Hematopoietic multipotent progenitor cell treated with erythropoietin and hydrocortisone succinate and interleukin-3 and kit ligand, for 4 days (in vitro differentiated cells): ENCODE measurements around the gene TMEM131.
"Not testable (repeated sequence)": the region's sequence is repeated elsewhere in the genome, so short reads cannot be mapped to it uniquely, and the experiment has no call there.

Source experiments
- DNase-seq: peaks from one replicate; pipeline ENCODE4 v3.0.0-alpha.2; 2015

The TMEM131 gene

DNA sequence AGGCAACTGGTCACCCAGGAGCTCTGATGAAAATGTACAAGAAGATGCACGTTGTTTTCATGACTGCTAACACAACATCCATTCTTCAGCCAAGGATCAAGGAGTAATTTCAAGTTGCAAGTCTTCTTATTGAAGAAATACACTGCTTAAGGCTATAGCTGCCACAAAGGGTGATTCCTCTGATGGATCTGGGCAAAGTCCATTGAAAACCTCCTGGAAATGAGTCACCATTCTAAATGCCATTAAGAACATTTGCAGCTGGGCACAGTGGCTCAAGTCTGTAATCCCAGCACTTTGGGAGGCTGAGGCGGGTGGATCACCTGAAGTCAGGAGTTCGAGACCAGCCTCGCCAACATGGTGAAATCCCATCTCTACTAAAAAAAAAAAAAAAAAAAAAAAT is 142.7 kb downstream of the TMEM131 start:
- not testable (repeated sequence) for DNase-seq

DNA sequence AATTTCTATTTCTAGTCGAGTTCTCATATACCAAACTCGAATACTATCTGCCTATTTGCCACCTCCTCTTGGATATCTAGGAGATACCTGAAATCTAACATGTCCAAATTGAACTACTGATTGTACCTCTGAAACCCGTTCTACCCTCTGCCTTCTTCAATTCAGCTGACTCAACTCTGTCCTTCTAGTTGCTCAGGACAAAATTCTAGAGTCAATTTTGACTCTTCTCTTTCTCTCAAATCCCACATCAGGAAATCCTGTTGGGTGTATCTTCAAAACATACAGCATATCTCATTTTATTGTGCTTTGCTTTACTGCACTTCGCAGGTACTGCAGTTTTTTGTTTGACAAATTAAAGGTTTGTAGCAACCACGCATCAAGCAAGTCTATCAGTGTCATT is 144.6 kb downstream of the TMEM131 start:
- DNase-seq: no peak

DNA sequence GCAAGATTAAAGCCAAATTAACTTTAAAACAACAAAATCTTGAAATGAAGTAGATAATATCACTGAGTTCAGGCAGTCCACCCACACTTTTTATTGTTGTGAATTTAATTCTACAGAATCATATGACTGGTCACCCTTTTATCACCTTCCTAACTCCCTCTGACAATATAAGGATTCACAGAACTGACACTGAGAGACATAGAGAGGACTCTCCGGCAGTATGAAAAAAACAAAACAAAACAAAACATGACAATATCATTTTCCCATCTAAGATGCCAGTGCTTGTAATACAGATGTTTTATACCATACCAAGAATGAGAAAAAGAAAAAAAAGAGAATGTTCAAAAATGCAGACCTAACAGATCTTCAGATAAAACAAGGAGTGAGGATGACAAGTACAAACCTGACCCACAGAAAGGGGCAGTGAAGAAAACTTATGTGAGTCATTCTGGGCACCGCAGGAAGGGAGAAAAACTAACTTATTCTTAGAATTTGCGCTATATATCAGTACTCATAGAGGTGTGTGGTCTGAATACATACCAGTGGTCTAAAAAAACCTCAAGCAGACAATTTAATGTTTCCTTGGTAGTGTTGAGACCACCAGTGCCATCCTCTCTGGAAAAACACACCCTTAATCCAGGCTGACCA is 145.7 kb downstream of the TMEM131 start:
- peak; percentile 56 for DNase-seq

DNA sequence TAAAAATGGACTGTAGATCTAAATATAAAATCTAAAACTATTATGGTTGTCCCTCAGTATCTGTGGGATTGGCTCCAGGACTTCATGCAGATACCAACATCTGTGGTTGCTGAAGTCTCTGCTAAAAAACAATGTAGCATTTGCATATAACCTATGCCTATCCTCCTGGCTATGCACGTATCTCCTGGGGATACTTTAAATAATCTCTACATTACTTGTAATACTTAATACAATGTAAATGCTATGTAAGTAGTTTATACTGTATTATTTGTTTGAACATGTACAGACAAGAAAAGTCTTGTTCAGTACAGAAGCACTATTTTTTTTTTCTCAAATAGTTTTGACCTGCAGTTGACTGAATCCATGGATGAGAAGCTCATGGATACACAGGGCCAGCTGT is 147.4 kb downstream of the TMEM131 start:
- DNase-seq: no peak

DNA sequence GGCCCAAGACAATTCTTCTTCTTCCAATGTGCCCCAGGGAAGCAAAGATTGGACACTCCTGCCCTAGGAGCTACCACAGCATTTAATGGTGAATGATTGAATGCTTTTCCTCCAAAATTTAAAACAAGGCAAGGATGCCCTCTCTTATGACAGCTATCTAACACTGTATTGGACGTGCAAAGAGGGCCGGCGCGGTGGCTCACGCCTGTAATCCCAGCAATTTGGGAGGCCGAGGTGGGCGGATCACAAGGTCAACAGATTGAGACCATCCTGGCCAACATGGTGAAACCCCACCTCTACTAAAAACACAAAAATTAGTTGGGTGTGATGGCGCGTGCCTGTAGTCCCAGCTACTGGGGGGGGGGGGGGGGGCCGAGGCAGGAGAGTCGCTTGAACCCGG is 149.0 kb downstream of the TMEM131 start:
- not testable (repeated sequence) for DNase-seq

DNA sequence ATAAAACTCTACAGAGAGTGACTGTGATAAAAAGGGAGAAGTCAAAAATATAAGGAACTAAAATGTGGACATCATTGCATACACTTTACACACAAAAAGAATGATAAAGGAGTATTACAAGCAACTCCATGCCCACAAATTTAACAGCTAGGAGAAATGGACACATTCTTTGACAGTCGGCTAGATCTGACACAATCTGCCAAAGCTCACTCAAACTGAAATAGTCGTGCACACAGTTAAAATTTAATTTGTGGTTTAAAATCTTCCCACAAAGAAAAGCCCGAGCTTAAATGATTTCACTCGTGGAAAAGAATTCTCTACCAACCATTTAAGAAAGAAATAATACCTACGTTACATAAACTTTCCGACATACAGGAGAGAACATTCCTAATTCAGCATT is 149.9 kb downstream of the TMEM131 start:
- DNase-seq: peak; percentile 29

DNA sequence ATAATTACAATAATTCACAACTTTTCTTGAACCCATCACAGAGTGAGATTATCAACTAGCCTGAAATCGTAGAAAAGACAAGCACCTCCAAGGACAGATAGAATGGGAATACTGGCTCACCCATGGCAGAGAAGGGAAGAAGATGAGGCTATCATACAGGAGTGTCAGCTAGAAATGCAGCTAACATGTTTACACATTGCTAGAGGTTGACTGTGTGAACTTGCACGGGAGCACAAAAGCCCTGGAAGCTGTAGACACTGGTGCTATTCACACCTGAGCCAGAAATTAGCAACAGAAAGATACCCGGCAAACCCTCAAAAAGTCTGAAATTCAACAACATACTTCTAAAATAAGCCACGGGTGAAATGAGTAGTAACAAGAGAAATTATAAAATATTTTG is 150.6 kb downstream of the TMEM131 start:
- DNase-seq: no peak

DNA sequence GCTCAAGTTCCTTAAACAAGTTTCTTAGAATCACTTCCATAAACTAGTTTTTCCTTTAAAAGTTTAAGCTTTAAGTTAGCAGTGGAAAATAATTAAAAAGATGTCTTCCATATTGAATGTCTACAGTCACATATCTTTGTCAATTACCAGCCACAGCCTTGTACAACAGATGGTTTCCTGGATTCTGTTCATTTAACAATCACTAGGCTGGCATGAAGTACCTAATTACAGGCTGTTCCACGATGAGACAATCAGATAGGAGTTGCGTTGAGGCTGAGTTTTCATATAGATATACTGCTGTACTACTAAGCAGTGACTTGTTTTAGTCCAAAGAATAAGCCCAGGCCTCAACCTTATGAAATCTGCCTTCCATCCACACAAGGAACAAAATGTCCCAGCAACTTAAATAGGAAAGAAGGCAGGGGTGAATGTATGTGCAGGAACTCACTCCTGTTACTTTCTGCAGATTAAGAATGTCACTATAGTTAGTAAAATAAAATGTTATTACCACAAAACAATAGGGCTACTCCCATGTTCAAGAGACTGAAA is 151.4 kb downstream of the TMEM131 start:
- peak; percentile 33 for DNase-seq

DNA sequence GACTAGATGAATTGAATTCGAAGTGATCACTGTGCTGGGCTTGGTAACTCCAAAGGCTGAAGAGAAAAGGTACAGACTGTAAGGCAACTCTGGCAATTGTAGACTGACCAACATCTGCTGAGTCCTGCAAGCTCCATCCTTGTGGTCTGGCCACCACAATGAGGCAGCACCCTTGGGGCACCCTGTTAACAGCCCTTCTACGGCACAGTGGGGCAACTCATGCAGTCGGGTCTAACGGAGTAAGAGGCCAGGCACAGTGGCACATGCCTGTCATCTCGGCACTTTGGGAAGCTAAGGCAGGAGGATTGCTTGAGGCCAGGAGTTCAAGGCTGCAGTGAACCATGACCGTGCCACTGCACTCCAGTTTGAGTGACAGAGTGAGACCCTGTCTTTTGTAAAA is 155.6 kb downstream of the TMEM131 start:
- peak; percentile 48 for DNase-seq

DNA sequence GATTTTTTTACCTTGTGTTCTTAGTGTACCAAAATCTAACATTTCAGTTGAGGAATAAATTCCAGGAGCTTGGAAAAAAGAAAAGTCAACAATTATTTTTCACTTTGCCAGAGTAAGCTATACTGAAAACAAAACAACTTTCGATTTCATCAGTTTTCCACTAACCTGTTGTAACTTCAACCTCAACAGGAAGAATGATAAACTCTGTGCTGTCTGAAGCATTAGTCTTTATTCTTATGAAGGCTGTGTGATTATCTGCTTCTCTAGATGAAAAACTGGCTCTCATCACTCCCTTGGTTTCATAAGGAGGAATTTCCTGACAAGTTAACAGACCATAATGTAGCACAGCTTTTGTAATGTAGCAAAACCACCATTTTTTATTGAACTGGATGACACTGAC is 161.1 kb downstream of the TMEM131 start:
- peak; percentile 30 for DNase-seq

DNA sequence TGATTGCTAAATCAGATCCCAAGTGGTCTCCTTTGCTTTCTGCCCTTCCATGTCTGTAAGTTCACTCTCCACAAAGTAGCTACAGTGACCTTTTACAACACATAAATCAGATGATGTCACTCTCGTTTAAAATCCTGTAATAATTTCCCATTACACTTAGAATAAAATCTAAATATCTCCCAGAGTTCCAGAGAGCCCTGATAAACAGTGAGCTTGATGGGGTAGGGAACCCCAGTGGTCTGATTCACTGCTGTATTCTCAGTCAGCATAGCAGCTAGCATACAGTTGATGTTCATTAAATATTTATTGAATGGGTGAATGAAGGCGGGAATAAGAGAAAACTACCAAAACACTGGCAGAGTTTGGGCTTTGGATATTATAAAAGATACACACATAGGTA is 164.6 kb downstream of the TMEM131 start:
- DNase-seq: no peak

DNA sequence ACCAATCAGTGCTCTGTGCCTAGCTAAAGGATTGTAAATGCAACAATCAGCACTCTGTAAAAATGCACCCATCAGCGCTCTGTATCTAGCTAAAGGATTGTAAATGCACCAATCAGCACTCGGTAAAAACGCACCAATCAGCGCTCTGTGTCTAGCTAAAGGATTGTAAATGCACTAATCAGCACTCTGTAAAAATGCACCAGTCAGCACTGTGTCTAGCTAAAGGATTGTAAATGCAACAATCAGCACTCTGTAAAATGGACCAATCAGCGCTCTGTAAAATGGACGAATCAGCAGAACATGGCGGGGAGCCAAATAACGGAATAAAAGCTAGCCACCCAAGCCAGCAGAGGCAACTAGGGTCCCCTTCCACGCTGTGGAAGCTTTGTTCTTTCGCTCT is 166.5 kb downstream of the TMEM131 start:
- not testable (repeated sequence) for DNase-seq

DNA sequence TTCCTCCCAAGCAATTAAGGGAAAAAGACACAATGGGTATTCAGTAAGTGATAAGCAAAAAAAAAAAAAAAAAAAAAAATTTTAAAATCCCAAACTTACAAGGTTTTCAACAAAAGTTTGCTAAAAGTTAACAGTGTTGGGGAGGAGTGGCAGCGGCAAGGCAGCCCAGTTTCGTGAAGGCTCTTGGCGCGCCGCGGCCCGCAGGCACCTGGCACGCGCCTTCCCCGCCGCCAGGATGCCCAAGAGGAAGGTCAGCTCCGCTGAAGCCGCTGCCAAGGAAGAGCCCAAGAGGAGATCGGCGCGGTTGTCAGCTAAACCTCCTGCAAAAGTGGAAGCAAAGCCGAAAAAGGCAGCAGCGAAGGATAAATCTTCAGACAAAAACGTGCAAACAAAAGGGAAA is 168.7 kb downstream of the TMEM131 start:
- not testable (repeated sequence) for DNase-seq

DNA sequence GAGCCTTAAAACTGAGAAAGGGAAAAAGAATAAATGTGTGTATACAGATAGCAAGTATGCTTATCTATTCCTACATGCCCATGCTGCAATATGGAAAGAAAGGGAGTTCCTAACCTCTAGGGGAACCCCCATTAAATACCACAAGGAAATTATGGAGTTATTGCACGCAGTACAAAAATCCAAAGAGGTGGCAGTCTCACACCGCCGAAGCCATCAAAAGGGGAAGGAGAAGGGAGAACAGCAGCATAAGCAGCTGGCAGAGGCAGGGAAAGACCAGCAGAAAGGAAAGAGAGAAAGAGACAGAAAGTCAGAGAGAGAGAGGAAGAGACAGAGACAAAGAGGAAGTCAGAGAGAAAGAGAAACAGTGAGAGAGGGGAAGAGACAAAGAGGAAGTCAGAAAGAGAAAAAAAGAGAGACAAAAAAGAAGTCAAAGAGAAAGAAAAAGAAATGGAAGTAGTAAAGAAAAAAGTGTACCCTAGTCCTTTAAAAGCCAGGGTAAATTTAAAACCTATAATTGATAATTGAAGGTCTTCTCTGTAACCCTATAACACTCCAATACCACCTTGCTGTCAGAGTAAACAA is 169.4 kb downstream of the TMEM131 start:
- peak; percentile 64 for DNase-seq

DNA sequence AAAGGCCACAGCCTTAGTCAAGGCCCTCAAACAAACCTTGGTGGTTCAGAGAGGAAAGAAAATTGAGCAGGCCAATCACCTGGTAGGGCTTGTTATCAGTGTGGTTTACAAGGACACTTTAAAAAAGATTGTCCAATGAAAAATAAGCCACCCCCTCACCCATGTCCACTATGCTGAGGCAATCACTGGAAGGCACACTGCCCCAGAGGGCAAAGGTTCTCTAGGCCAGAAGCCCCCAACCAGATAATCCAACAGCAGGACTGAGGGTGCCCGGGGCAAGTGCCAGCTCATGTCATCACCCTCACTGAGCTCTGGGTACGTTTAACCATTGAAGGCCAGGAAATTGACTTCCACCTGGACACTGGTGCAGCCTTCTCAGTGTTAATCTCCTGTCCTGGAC is 171.7 kb downstream of the TMEM131 start:
- not testable (repeated sequence) for DNase-seq

DNA sequence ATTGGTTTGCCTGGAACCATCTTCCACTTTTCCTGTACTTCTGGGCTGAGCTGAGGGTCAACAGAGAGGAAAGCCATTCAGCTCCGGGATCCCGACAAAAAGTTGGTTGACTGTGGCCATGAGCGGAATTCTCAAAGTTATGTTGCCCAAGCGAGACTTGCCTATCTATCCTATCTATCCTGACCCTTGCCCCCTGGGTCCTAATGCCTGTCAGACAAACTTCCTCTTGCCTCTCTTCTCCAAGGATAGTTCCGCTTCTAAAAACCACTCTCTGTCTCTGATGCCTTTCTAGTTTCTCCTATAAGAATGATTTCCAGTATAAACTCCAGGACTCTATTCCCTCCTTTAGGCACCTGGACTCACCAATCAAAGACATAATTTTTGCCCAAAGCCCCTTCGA is 173.9 kb downstream of the TMEM131 start:
- not testable (repeated sequence) for DNase-seq

DNA sequence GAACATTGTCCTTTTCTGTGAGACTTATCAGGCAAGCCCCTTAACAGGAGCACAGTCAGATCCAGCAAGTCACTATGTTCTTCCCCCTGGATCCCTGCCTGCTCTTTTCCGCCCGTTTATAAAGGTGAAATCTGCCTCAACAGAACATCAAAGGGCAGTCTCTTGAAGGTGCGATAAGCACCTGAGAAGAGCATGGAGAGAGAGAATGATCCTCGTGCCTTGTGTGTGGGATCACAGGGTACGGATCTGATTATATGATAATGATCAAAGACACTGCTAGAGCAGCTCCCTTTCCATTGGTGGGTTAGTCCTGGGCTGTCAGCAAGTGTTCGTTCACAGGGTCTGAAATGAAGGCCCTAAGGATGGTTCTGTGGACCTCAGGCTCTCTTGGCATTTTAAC is 176.0 kb downstream of the TMEM131 start:
- no peak for DNase-seq

DNA sequence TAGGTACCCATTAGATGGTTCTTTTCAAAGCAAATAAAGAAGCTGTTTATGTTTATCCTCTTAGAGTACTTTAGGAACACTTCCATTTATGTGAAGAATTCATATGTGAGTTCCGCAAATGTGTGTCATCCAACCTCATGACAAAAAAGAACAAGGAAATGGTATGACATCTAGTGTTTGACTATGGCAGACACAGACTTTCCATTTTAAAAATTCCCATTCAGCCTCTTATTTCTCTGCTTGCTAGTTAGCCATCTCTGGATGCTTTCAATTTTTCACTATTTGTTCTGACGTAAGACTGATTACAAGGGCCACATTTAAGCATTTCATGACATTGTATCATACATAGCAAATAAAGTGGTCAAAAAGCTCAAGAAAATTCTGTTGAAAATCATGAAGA is 179.3 kb downstream of the TMEM131 start:
- DNase-seq: no peak

DNA sequence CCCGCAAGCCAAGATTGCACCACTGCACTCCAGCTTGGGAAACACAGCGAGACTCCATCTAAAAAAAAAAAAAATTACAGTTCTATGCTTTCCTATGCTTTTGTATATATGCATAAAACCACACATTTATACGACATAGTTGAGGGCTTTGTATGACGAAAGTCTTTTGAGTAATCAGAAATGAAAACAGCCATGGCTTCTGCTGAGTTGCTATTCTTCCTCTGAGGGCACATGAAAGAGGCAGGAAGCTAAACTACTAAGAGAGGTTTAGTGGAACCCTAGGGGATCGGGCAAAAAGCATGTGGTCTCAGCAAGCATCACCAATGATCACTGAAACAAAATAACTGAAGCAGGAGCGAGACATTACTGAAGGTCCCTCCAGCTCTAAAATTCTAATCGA is 182.8 kb downstream of the TMEM131 start:
- DNase-seq: peak; percentile 7

DNA sequence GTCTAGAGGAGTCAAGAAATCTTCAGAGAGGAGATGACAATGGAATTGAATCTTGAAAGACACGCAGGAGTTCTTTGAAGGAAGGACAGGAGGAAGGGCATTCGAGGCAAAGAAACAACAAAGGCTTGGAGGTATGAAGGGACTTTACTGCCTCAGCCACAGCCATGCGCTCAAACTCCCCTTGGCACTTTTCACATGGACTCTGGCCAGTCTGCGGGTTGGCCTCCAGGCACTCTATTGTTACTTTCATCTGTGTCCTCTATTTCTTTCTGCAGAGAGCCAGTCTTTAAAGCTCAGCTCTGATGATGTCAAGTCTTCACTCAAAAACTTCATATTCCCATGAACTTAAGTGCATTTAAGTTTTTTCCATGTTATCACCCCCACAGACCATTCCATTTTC is 186.9 kb downstream of the TMEM131 start:
- DNase-seq: no peak

DNA sequence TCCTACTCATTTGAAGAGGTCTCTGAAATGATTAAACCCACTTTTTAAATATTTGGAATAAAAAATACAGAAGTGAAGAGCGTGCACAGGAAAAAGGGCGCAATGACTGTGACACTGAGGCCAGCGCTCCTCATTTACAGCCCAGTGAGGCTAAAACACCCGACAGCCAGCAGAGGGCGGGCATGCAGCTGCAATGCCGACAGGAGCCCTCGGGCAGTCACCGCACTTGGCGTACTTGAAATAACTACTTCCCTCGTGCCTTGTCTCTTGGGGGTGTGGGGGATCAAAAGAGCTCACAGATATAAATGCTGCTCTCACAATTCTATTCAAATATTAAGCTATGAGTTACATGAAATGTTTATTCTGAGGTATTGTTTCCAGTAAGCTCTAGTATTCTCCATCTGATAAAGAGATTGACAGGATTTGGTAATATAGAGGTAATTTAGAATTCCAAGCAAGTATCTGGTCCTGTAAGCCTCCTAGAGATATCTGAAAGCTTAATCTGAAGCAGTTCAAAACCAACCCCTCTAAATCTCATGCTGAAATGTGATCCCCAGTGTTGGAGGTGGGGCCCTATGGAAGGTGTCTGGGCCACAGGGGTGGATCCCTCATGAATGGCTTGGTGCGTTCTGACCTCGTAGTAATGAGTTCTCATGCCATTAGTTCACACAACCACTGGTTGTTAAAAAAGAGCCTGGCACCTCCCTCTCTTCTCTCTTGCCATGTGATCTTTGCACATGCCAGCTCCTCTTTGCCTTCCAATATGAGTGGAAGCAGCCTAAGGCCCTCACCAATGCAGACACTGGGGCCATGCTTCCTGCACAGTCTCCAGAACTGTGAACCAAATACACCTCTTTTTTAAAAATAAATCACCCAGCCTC is 188.8 kb downstream of the TMEM131 start:
- peak; percentile 90 for DNase-seq

DNA sequence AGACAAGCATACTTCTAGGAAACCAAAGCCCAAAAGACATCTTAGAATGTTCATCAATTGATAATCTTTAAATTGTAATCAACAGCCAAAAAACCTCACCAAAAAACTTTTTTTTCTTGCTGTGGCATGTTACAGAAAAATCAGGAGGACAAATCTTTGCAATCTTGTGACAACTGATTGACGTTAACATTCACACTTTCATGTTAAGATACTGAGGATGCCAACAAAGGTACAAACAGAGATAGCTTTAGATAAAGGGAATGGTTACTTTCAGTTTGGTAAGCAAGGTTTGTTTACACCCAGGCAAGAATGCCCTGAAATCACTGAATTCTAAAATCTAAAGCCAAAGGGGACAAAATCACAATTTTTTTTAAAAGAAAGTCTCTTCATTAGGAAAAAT is 190.0 kb downstream of the TMEM131 start:
- no peak for DNase-seq

DNA sequence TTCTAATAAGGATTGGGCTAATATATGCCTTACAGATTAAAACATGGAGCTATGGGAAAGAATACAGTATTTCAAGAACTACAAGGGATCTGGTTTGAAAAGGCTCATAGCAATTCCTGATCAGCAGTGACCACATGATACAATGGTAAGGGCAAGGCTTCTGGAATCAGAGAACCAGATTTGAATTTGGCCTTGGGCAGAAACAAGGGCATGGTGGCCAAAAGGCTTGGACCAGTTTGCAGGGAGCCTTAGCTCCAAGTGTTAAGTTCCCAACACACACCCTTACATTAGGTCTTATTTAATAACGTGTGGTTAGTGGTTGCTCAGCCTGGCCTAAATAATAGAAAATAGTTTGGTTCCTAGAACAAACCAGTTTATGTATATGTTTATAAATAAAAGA is 194.7 kb downstream of the TMEM131 start:
- DNase-seq: no peak

DNA sequence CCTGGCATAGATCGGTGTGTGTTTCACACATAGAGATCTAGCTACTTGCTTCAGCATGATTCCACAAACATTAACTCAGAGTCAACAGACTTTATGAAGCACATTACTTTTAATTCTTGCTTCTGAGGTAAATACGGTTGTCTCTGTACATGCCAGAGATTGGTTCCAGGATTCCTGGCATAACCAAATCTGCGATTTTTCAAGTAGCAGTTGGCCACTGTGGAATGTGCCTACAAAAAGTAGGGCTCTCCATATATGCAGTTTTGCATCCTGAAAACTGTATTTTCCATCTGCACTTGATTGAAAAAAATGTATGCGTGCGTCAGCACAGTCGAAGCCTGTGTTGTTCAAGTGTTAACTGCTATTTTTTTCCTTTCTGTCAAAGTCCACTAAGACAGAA is 197.3 kb downstream of the TMEM131 start:
- DNase-seq: no peak
